Keratinocyte (primary cell): Measurements from ENCODE around the gene PHACTR1. TPM values are rescaled to one million over a fixed set of nuclear protein-coding genes. Genes with fewer than 3 reads are reported as not detected.

Experiments
- DNase-seq: peaks from one replicate; pipeline ENCODE4 v3.0.0-alpha.2; 2011; ENCODE audit warnings: low read depth, missing footprints, low spot score
- FAIRE-seq: peaks from 2 replicates; lab custom pipeline; 2011; peaks lifted over from hg19 to GRCh38; lab: Jason Lieb, UNC
- H2AFZ ChIP-seq: 2 replicates; pipeline ENCODE4 v1.6.0; 2012; ENCODE audit warnings: low read length, control low read depth, inconsistent platforms; ENCODE audit not compliant: control insufficient read depth
- H3K27ac ChIP-seq: 2 replicates; pipeline ENCODE4 v1.5.1; 2011; ENCODE audit warnings: low read length; ENCODE audit not compliant: control insufficient read depth, insufficient read depth
- H3K27me3 ChIP-seq: 3 replicates; pipeline ENCODE4 v1.6.0; 2011; ENCODE audit warnings: low read length; ENCODE audit not compliant: control insufficient read depth, insufficient read depth; ENCODE audit errors: extremely low read depth
- H3K36me3 ChIP-seq, 2 experiments: 2 replicates in 1 of 2; 3 replicates in 1 of 2; pipeline ENCODE4 v1.5.1; 2011; ENCODE audit warnings: low read length in 2 of 2, mild to moderate bottlenecking in 1 of 2; ENCODE audit not compliant: control insufficient read depth in 2 of 2, insufficient read depth in 2 of 2; ENCODE audit errors: extremely low read depth in 1 of 2
- H3K4me1 ChIP-seq: 3 replicates; pipeline ENCODE4 v1.5.1; 2011; ENCODE audit warnings: low read length; ENCODE audit not compliant: control insufficient read depth, insufficient read depth; ENCODE audit errors: extremely low read depth
- H3K4me2 ChIP-seq: 3 replicates; pipeline ENCODE4 v1.6.0; 2011; ENCODE audit warnings: low read depth, low read length; ENCODE audit not compliant: control insufficient read depth, insufficient read depth; ENCODE audit errors: extremely low read depth
- H3K4me3 ChIP-seq, 3 experiments: fragments of 200-600 bp in 1 of 3; sonication (generic) in 1 of 3; 2 replicates in 2 of 3; 3 replicates in 1 of 3; pipeline ENCODE4 v1.5.1; 2011 to 2016; ENCODE audit warnings: low read length in 3 of 3, mild to moderate bottlenecking in 3 of 3, control low read depth in 2 of 3, inconsistent platforms in 1 of 3, low read depth in 1 of 3, mixed read lengths in 1 of 3, mixed run types in 1 of 3, moderate library complexity in 1 of 3; ENCODE audit not compliant: control insufficient read depth in 2 of 3, insufficient read depth in 2 of 3; ENCODE audit errors: extremely low read depth in 1 of 3
- H3K79me2 ChIP-seq: 2 replicates; pipeline ENCODE4 v1.6.0; 2012; ENCODE audit warnings: low read length; ENCODE audit not compliant: control insufficient read depth, insufficient read depth
- H3K9ac ChIP-seq: 3 replicates; pipeline ENCODE4 v1.6.0; 2011; ENCODE audit warnings: low read length; ENCODE audit not compliant: control insufficient read depth, insufficient read depth; ENCODE audit errors: extremely low read depth
- H3K9me1 ChIP-seq: 3 replicates; pipeline ENCODE4 v1.6.0; 2011; ENCODE audit warnings: low read length; ENCODE audit not compliant: control insufficient read depth, insufficient read depth; ENCODE audit errors: extremely low read depth
- H3K9me3 ChIP-seq: 2 replicates; pipeline ENCODE4 v1.5.1; 2012; ENCODE audit warnings: low read depth, low read length; ENCODE audit not compliant: control insufficient read depth
- H4K20me1 ChIP-seq: 3 replicates; pipeline ENCODE4 v1.6.0; 2011; ENCODE audit warnings: low read length; ENCODE audit not compliant: control insufficient read depth, insufficient read depth; ENCODE audit errors: extremely low read depth
- CTCF ChIP-seq, 3 experiments: IDR thresholded peaks in 1 of 3; conservative IDR thresholded peaks in 1 of 3; optimal IDR thresholded peaks in 1 of 3; 2 replicates in 2 of 3; 3 replicates in 1 of 3; pipeline versions ENCODE3 to v1.5.1; 2011; ENCODE audit warnings: low read length in 3 of 3, mild to moderate bottlenecking in 3 of 3, moderate library complexity in 2 of 3, control low read depth in 1 of 3, inconsistent platforms in 1 of 3; ENCODE audit not compliant: insufficient read depth in 2 of 3; ENCODE audit errors: extremely low read depth in 1 of 3
- EZH2 ChIP-seq: IDR thresholded peaks from one replicate; pipeline ENCODE4 v1.6.1; 2012; ENCODE audit warnings: inconsistent platforms, mild to moderate bottlenecking, low read length, moderate library complexity
- dilution Hi-C: fragments of 300-500 bp; cut with MboI; formaldehyde crosslinking; loops from one replicate; pipeline ENCODE4 v1.7.0; 2020; ENCODE audit warnings: low sequenced_read_pairs; ENCODE audit not compliant: extremely low pct_ligation_motif_present
- polyA plus RNA-seq, 5 experiments: library from polyadenylated mRNA; depleted of rRNA in 3 of 5; stranded (reverse) in 3 of 5; stranded (forward) in 1 of 5; unstranded in 1 of 5; fragments of >200 nt; gene quantifications; 1 replicate in 1 of 5; 2 replicates in 3 of 5; 3 replicates in 1 of 5; pipeline versions ENCODE4 v1.2.1 to v1.2.3, GENCODE V29; 2011 to 2012; ENCODE audit warnings: missing spikeins in 2 of 5, low read depth in 1 of 5, low replicate concordance in 1 of 5

The PHACTR1 gene
- polyA plus RNA-seq, 1 donor (not counting 4 experiments of a cell fraction or from before 2014, with no cell fraction given): 0.22 TPM

- Histone ChIP-seq H3K79me2 (no peaks in the 10 kb centered on the region), H3K27me3 (peaks cover 55% of the 10 kb centered on the region), H2AFZ (no peak overlapping the region), H3K4me1 (peaks cover 4% of the 10 kb centered on the region), H3K4me2 (no peak overlapping the region), H3K9me3 (no peaks in the 10 kb centered on the region), H3K36me3 (no peaks in the 10 kb centered on the region), H3K9me1 (no peaks in the 10 kb centered on the region), H4K20me1 (no peaks in the 10 kb centered on the region), H3K4me3 (no peak overlapping the region), H3K9ac (no peak overlapping the region), H3K27ac (no peak overlapping the region)
- dilution Hi-C loops: no loop called here
- no peak for DNase-seq
- FAIRE-seq: no peak
- TF ChIP-seq EZH2 (no peak), CTCF (optimal IDR thresholded peaks at IDR 0.05 in 1 of 3, IDR thresholded peaks at IDR 0.05 in 1 of 3, conservative IDR thresholded peaks at IDR 0.05 in 1 of 3; ENCODE audit: extremely low read depth in 1 of 3, insufficient read depth in 2 of 3, low read length in 3 of 3) (no peak)
These were observed 295.1 kb downstream of the PHACTR1 start for GRCh38 chr6:13011612-13012146.

GRCh38 chr6:13012296-13012695 is 295.7 kb downstream of the PHACTR1 start:
- dilution Hi-C loops: no loop called here

More at GRCh38 chr6:13012296-13012695, 295.7 kb downstream of the PHACTR1 start:
- H3K9me3 ChIP-seq: no peaks in the 10 kb centered on the region
- H2AFZ ChIP-seq: no peak overlapping the region
- peaks cover 55% of the 10 kb centered on the region for H3K27me3 ChIP-seq
- no peaks in the 10 kb centered on the region for H3K79me2 ChIP-seq
- no peak overlapping the region for H3K4me3 ChIP-seq
- no peak overlapping the region for H3K27ac ChIP-seq
- H3K9me1 ChIP-seq: no peaks in the 10 kb centered on the region
- DNase-seq: no peak
- TF ChIP-seq EZH2 (no peak), CTCF (optimal IDR thresholded peaks at IDR 0.05 in 1 of 3, IDR thresholded peaks at IDR 0.05 in 1 of 3, conservative IDR thresholded peaks at IDR 0.05 in 1 of 3; ENCODE audit: extremely low read depth in 1 of 3, insufficient read depth in 2 of 3, low read length in 3 of 3) (no peak)
- no peaks in the 10 kb centered on the region for H4K20me1 ChIP-seq
- peaks cover 4% of the 10 kb centered on the region for H3K4me1 ChIP-seq
- no peak for FAIRE-seq
- H3K4me2 ChIP-seq: no peak overlapping the region
- H3K9ac ChIP-seq: no peak overlapping the region
- H3K36me3 ChIP-seq: no peaks in the 10 kb centered on the region
